Activated T-cell treated with anti-CD3 and anti-CD28 coated beads for 24 hours (primary cell): ENCODE data around the gene AHRR.
A peak's percentile ranks its signal among the peaks of the same experiment; 100 is the strongest.

ENCODE experiments used
- DNase-seq: peaks from one replicate; pipeline ENCODE4 v3.0.0-alpha.2; 2020; ENCODE audit warnings: low read depth

AHRR gene

DNA sequence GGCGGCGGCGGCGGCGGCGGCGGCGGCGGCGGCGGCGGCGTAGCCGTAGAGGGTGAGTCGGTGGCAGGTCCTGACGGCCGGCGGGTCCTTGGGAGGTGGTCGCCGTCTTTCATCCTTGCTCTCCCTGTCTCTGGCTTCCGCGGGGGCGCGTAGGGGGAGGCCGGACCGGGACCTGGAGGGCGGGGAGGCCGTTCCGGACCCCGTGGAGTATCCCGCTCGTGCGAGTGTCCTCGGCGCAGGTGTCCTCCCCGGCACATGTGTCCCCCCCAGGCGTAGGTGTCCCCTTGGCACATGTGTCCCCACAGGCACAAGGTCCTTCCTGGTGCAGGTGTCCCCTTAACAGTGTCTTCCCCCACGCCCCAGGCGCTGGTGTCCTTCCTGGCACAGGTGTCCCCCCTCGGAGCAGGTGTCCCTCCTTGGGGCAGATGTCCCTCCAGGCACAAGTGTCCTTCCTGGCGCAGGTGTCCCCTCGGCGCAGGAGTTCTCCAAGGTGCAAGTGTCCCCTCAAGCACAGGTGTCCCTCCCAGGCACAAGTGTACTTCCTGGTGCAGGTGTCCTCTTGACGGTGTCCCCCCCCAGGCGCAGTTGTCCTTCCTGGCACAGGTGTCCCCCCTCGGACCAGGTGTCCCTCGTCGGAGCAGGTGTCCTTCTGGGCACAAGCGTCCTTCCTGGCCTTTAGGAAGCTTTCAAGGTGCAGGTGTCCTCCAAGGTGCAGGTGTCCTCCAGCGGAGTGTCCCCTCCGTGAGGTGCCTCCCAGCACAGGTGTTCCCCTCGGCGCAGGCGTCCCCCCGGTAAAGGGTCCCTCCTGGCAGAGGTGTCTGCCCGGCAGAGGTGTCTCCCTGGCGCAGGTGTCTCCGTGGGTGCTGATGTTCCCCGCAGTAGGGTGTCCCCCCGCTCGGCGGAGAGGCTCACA, 122.0 kb downstream of the AHRR start:
- DNase-seq = no peak

DNA sequence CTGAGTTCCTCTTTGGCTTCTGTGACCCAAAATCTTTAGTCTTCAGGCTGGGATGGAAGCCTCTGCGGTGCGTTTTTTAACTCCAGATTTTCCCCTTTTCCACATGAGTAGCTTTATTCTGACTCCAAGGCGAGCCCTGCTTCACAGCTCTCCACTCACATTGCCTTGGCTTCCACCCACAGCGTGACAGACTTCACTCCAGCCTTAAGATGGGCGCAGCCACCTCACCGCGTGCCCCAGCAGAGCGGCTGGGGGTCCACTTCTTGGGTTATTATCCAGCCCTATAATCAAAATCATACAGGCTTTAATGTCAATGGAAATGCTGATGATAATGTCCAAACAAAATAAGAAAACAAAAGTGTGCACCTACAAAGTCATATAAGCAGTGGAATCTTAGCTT, 122.7 kb downstream of the AHRR start:
- no peak for DNase-seq

GRCh38 chr5:445591-445990, 124.1 kb downstream of the AHRR start:
- no peak for DNase-seq

GRCh38 chr5:446066-446882, 124.8 kb downstream of the AHRR start:
- no peak for DNase-seq

DNA sequence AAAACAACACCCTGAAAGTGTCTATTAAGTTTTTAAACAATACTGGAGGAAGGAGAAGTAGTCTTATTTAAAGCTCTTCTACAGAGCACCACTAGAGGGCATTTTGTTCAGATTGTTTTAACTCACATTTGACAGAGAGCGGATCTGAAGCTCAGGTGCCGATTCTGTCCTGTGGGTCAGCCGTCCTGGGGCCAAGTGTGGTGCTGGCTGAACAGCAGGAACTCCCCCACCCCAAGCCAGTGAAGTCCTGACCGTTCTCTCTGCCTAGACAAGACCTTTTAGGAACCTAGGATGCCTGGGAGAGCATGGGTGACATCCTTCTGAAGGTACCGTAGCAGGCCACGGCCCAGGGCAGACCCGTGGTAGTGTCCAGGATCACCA, 125.4 kb downstream of the AHRR start:
- no peak for DNase-seq

DNA sequence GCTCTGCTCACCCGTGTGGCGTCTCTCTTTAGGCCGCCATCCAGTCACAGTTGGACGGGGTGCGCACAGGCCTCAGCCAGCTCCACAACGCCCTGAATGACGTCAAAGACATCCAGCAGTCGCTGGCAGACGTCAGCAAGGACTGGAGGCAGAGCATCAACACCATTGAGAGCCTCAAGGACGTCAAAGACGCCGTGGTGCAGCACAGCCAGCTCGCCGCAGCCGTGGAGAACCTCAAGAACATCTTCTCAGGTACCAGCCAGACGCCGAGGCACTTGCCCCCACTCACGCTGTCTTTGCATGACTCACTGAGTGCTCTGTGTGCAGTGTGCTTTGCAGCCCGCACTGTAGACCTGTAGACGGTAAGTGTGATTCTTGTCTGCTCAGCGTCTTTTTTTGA, 126.0 kb downstream of the AHRR start:
- no peak for DNase-seq

- no peak for DNase-seq
Observed at GRCh38 chr5:448061-448765, 126.7 kb downstream of the AHRR start.

DNA sequence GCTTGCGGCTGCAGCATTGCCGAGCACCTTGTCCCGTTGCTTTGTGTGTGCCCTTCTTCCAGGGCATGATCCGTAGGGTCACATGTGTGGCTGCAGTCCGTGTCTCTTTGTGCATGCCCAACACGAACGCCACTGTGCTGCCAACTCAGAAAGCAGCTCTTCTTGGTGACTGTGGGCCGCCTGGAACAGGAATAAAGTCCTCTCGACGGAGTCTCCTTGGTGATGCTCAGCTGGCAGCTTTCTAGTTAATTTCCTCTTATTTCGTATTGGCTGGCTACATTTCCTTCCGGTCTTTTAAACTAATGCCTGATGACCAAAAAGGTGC, 127.2 kb downstream of the AHRR start:
- DNase-seq = no peak

DNA sequence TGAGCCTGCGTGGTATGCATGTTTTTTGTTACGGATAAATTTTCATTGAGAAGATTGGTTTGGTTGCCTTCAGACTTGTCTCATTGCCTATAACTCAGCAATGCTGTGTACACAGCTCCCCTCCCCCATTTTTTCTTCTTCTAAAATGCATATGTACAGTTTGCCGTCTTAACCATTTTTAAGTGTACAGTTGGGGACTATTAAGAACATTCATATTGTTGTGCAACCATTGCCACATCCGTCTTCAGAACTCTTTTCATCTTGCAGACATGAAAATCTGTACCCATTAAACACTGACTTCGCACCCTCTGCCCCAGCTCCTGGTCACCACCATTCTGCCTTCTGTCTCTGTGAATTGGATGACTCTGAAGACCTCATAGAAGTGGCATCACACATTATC, 127.6 kb downstream of the AHRR start:
- DNase-seq = no peak

- no peak for DNase-seq
Observed at GRCh38 chr5:451587-452458, 130.3 kb downstream of the AHRR start.

DNA sequence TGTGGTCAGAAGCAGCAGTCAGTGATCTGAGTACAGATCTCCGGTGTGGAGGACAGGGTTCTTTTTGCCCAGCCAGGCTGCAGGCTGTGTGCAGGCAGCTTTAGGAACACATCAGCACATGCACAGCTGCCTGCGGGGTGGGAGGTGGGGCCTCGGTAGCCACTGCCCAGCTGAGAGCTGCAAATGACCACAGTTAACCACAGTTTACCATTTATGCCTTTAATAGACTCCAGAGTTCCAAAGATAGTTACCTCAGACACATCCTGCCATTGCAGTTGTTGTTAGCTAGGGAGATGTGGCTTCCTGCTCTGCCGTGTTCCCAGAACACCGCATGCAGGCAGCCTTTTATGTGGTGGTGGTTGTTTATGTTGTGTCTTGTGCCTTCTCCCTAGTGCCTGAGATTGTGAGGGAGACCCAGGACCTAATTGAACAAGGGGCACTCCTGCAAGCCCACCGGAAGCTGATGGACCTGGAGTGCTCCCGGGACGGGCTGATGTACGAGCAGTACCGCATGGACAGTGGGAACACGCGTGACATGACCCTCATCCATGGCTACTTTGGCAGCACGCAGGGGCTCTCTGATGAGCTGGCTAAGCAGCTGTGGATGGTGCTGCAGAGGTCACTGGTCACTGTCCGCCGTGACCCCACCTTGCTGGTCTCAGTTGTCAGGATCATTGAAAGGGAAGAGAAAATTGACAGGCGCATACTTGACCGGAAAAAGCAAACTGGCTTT, 131.6 kb downstream of the AHRR start:
- no peak for DNase-seq

DNA sequence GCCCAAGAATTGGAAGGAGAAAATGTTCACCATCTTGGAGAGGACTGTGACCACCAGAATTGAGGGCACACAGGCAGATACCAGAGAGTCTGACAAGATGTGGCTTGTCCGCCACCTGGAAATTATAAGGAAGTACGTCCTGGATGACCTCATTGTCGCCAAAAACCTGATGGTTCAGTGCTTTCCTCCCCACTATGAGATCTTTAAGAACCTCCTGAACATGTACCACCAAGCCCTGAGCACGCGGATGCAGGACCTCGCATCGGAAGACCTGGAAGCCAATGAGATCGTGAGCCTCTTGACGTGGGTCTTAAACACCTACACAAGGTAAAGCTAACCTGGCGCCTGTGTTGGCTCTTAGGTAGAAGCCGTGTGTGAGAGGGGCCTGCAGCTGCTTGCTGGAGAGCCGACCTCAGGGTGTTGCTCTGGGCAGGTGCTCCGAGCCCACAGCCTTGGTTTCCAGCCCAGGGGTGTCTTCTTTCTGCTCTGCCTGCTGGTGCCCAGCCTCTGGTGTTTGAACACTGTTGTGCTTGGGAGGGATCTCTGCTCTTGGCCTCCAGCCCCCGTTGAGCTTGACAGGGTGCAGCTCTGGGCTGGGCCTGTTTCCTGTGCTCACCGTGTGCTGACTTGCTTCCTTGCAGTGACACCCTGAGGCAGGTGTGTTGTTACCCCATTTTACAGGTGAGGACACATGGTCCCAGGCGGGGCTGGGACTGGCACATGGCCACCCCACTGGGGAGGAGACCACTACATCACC, 132.4 kb downstream of the AHRR start:
- DNase-seq = no peak

- DNase-seq = no peak
Observed at GRCh38 chr5:454936-455335, 133.4 kb downstream of the AHRR start.

DNA sequence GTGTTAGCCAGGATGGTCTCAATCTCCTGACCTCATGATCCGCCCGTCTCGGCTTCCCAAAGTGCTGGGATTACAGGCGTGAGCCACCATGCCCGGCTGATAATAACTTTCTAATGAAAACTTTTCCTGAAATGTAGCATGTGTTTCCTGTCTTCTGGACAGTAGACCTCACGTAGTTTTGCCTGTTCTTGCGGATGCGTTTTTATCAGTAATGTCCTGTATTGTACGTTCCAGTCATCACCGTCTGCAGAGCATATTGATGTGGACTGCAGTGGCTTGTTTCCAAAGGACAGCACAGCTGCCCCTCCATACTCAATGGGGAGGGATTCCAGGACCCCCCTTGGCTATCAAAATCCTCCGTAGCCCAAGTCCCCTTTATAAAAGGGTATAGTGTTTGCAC, 134.3 kb downstream of the AHRR start:
- no peak for DNase-seq

GRCh38 chr5:456351-457194, 135.1 kb downstream of the AHRR start:
- DNase-seq = no peak

DNA sequence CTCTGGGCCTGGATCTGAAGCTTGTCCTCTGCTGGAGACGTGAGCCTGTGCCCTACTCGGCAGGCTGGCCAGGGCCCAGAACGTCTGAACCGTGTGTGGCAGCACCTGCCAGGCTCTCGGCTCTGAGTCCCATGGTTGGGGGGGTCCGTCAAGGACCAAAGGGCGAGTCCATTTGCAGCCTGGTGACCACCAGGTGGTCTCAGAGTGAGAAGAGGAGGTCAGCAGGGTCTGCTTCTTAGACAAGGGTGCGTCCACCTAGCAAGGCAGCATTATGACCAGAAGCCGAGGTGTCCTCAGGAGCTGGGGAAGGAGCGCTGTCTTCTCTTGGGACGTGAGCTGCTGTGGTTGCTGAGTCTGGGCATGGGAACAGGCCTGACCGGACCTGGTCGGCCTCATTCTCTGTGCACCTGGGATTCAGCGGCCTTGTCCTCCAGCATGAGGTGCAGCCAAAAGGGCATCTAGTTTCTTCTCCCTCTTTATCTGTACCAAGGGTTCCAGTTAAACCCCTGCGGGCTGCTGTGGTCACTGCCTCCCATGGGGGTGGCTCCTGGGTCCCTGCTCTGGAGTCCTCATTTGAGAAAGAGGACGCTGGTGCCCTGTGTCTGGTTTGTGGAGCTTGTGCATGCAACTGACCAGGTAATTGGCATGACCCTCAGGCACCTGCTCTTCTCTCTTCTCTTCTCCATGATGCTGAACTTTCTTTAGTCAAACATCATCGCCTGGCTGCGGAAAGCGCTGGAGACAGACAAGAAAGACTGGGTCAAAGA, 135.9 kb downstream of the AHRR start:
- no peak for DNase-seq

GRCh38 chr5:458547-459353, 137.2 kb downstream of the AHRR start:
- peak; percentile 74 for DNase-seq
